GM20000 (cell line): Measurements from ENCODE around the gene ST3GAL2.

Source experiments
- DNase-seq: peaks from one replicate; pipeline ENCODE4 v3.0.0; 2012; ENCODE audit warnings: low spot score
- CTCF ChIP-seq: IDR thresholded peaks from 2 replicates; pipeline ENCODE4 v1.5.1; 2012; ENCODE audit warnings: mild to moderate bottlenecking, control low read depth; ENCODE audit errors: extremely low read depth, missing control alignments

Gene ST3GAL2

DNA sequence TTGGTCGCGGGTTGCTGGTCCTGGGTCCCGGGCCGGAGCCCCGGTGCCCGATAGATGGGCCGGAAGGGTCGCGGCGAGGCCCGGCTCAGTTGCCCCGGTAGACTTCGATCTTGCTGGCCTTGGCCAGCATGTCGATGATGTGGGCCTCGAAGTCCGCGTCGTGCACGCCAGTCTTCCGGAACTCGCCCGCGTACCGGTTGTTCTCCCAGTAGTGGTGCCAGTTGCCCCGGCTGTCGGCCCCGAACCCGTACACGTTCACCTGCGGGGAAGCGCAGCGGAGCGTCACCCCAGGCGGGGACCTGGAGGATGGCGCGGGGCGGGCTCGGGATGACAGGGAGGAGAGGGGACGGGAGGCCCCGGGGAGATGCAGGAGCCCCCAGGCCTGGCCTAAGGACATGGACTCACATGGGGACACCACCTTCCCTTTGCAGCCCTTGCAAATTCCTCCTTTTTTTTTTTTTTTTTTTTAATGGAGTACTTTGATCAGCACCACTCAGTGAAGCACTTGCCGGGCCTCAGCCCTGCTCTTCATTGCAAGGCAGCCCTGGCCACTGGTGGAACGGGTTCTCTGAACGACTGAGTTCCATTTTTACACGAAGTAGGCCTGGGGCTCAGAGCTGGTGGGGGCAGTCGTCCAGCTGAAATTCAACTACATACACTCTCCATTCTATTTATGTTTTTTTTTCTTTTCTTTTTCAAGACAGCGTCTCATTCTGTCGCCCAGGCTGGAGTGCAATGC is 57.1 kb downstream of the ST3GAL2 start:
- no peak for DNase-seq
- no peak for TF ChIP-seq CTCF

GRCh38 chr16:70380919-70381603 is 57.8 kb downstream of the ST3GAL2 start:
- TF ChIP-seq CTCF, result no peak
- DNase-seq, result peak; percentile 93

DNA sequence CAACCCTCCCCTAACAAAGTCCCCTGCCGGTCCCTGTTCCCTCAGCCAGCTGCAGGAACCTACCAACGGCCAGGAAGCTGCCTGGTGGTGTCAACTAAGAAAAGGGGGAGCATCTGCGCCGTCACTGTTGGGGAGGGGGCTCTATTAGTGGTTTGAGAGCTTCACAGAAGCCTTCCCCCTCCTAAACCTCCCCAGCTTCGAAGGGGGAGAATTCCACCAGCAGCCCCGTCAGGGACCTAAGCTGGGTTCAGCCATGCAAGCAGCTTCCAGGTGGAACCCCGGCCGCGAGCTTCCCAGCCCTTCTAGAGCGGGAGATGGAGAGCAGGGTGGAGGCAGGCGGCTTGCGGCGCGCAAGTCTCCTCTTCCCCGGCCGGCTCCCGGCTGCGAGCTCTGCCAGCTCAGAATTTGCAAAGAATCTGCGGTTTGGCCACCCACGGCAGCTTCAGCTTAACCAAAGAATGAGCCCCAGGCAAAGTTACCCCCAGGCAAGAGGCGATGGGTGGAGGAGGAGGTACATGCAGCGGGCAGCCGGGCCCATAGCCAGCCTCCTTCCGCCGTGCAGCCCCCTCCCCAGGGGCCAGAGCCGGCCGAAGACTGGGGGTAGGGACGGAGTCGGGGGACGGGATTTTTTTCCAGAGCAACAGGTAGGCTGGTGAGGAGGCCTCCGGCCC is 58.5 kb downstream of the ST3GAL2 start:
- TF ChIP-seq CTCF, result no peak
- peak; percentile 34 for DNase-seq

DNA sequence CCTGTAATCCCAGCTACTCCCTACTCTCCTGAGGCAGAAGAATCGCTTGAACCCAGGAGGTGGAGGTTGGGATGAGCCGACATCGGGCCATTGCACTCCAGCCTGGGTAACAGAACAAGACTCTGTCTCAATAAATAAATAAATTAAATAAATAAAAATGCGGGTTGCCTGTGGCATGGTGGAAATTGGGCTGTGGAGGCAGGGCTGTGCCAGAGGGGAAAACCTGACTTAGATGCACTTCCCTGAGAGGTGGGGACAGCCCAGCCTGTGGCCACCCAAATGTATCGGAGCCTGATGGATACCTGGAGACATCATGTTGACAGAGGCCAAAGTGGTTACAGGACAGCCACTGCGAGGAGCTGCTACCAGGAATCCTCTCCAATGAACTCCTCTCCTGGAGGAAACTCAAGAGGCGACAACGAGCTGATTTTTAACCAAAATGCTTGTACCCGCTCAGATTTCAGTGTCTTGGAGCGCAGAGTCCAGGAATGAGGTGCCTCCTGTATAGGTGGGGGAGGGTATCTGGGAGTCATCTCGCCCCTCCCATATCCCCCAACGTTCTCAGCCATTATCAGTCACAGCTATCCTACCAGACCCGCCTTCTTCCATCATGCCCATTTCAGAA is 59.9 kb downstream of the ST3GAL2 start:
- no peak for TF ChIP-seq CTCF
- no peak for DNase-seq

- TF ChIP-seq CTCF, result no peak
- no peak for DNase-seq
Observed at GRCh38 chr16:70377782-70378181, 61.1 kb downstream of the ST3GAL2 start.

- no peak for TF ChIP-seq CTCF
- DNase-seq, result no peak
Observed at GRCh38 chr16:70375636-70376611, 63.0 kb downstream of the ST3GAL2 start.
